ENCODE results near the gene TTC8. TPM values are rescaled to one million over a fixed set of nuclear protein-coding genes. Genes with fewer than 3 reads are reported as not detected.
"Not testable (repeated sequence)": the region's sequence is repeated elsewhere in the genome, so short reads cannot be mapped to it uniquely, and the experiment has no call there.

The TTC8 gene
- 14.1 and 16.7 TPM in 2 replicates for total RNA-seq (2014; rRNA removed; shearing (Covaris generic))

DNA sequence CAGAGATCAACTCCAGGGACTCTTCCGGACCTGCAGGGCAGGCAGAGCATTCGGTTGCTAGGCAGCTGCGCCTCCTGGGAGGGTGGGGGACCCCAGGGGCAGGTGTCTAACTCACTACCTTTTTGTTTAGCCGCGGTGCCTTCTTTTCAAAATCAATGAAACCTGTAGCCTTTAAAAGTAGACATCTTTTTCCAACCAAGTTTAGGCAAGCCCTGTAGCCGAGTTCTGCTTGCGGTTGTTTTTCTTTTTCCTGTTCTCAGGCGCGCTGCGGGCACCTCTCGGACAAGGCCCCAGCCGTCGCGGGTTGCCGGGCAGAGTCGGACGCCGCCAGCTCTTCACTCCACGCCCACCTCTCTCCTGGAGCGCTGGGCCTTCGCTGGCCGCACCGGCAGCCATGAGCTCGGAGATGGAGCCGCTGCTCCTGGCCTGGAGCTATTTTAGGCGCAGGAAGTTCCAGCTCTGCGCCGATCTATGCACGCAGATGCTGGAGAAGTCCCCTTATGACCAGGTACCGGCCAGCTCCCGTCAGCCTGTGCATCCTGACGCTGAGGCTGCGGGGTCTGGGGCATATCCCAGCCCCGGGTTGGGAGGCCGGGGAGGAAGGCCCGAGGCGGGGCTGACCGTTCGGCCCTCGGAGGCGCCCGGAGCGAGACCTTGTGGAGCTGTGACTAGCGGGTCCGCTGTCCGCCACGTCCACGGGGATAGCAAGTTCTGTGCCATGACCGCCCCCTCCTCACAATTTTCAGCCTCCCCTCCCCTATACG, at the start of gene TTC8:
TTC8 (plus strand) TSS at position 338 of the 764 bp plus-strand sequence; CDS start at position 395, 57 bp downstream.
- H3K36me3 ChIP-seq (replicated peaks; ENCODE audit: control insufficient read depth, insufficient read depth, low read length): no peaks in the 10 kb centered on the region
- peak within 1 kb of the TSS; percentile 81 for H3K4me3 ChIP-seq (ENCODE audit: insufficient read depth, low read depth, low read length)
- peak; percentile 89 for DNase-seq
- no peaks in the 10 kb centered on the region for H3K27me3 ChIP-seq (ENCODE audit: control insufficient read depth, insufficient read depth, low read length)

DNA sequence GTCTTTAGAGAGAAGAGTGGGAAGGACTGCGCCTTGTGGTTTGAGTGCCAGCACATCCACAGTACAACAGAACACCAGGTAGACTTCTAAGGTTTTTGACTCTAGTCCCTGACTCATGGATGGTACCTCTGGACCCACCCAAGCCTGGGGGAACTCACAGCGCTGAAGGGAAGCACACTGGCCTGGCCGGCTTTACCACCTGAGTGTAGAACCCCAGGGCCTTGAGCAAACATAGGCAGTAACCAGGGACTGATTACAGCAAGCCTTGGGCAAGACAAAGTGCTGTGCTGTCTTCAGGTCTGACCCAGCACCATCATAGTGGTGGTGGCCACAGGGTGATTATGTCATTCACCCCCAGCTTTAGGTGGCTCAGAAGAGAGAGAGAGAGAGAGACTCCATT, 48.9 kb upstream of the TTC8 start:
- DNase-seq: no peak

DNA sequence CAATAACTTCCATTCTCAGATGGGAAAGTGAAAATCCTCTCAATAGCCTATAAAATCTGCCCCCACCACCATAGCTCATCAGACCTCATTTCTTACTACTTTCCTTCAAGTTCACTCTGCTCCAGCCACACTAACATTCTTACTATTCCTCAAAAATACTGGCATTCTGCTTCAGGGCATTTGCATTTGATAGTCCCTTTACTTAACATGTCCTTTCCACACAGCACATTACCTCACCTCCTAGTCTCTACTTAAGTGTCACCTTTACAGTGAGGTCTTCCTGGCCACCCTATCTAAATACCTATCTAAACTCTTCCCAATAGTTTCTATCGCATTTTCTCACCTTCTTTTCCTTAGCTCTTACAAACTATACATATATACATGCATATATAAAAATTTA, 38.5 kb upstream of the TTC8 start:
- Histone ChIP-seq H3K27me3 (ENCODE audit: control insufficient read depth, insufficient read depth, low read length) (peaks cover 14% of the 10 kb centered on the region), H3K4me3 (ENCODE audit: insufficient read depth, low read depth, low read length) (no peak overlapping the region), H3K36me3 (replicated peaks; ENCODE audit: control insufficient read depth, insufficient read depth, low read length) (no peaks in the 10 kb centered on the region)
- no peak for DNase-seq

More for the DNA sequence above, 48.9 kb upstream of the TTC8 start:
- no peaks in the 10 kb centered on the region for H3K27me3 ChIP-seq (ENCODE audit: control insufficient read depth, insufficient read depth, low read length)
- H3K36me3 ChIP-seq (replicated peaks; ENCODE audit: control insufficient read depth, insufficient read depth, low read length): no peaks in the 10 kb centered on the region
- H3K4me3 ChIP-seq (ENCODE audit: insufficient read depth, low read depth, low read length): no peak overlapping the region

DNA sequence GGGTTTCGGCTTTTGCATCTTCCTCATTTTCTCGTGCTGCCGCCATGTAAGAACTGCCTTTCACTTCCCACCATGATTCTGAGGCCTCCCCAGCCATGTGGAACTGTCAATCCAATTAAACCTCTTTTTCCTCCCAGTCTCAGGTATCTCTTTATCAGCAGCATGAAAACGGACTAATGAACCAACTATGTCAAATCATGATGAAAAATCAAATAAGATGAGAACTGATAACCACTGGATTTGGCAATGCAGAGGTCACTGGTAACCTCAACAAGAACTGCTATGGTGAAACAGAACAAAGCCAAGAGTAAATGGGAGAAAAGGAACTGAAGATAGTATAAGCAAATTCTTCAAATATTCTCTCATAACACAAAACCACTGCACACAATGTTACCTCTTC, 37.7 kb upstream of the TTC8 start:
- Histone ChIP-seq H3K27me3 (ENCODE audit: control insufficient read depth, insufficient read depth, low read length) (peaks cover 23% of the 10 kb centered on the region), H3K4me3 (ENCODE audit: insufficient read depth, low read depth, low read length) (no peak overlapping the region), H3K36me3 (replicated peaks; ENCODE audit: control insufficient read depth, insufficient read depth, low read length) (no peaks in the 10 kb centered on the region)
- DNase-seq: no peak

DNA sequence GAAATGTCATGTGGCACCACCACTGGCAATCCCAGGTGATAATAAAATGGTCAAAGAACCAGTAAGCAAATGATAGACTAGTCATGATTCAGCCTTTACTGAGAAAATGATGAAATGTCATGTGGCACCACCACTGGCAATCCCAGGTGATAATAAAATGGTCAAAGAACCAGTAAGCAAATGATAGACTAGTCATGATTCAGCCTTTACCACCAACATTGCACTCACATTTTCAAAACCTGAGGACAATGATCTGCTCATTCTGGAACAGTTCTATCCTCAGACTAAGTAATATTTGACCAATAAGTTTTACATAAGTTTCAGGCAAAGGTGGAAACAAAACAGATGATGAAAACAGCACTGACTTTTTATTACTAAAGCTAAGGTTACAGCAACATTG, 34.9 kb upstream of the TTC8 start:
- not testable (repeated sequence) for DNase-seq; H3K4me3 ChIP-seq (ENCODE audit: insufficient read depth, low read depth, low read length); H3K36me3 ChIP-seq (replicated peaks; ENCODE audit: control insufficient read depth, insufficient read depth, low read length)
- peaks cover 35% of the 10 kb centered on the region for H3K27me3 ChIP-seq (ENCODE audit: control insufficient read depth, insufficient read depth, low read length)

DNA sequence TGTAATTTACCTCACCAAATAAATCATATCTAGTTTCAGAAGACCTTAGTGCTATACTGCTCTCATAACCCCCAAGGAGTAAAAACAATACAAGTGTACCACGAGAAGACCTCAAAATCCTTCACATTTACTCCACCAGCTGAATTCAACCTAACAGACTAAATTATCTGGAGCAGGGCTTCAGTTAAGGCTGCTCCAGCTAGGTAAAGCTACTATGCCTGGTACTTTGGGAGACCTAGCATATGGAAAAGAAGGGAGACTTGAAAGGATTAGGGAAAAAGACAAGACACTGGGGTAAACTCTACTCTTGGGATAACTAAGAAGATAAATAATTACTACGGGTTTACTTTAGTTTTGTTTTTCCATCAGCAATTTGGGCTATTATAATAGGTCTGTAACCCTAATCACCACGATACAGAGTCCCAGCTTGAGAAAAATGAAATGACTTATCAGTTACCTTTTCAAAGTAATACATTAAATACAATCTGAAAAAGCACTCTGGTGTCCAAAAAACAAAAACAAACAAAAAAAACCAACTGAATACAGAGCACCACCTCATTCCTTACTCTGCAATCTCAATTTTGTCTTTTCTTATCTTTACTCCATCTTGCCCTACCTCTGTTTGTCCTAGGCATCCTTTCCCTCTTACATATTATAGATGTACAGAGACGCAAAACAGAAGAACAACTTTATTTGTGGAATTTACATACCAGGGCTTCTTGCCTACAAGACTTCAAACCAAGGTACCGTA, 33.8 kb upstream of the TTC8 start:
- Histone ChIP-seq H3K27me3 (ENCODE audit: control insufficient read depth, insufficient read depth, low read length) (peaks cover 35% of the 10 kb centered on the region), H3K4me3 (ENCODE audit: insufficient read depth, low read depth, low read length) (no peak overlapping the region), H3K36me3 (replicated peaks; ENCODE audit: control insufficient read depth, insufficient read depth, low read length) (no peaks in the 10 kb centered on the region)
- DNase-seq: no peak

DNA sequence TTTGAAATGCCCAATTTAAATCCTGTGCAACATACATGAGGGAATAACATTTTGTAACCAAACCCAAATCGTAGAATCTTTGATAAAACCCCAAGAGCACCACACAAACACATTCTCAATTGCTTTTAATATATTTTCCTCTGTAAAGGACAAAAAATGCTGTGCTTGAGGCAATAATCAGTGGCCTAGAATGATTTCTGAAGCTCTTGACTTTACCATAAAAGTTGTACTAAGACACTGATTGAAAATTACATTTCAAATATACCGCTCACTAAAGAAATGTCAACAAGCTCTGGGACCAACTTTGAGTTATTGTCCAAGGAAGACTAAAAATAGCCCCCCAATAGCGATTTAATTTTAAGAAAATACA, 33.2 kb upstream of the TTC8 start:
- Histone ChIP-seq H3K36me3 (replicated peaks; ENCODE audit: control insufficient read depth, insufficient read depth, low read length) (no peaks in the 10 kb centered on the region), H3K27me3 (ENCODE audit: control insufficient read depth, insufficient read depth, low read length) (peaks cover 35% of the 10 kb centered on the region), H3K4me3 (ENCODE audit: insufficient read depth, low read depth, low read length) (no peak overlapping the region)
- DNase-seq: no peak

DNA sequence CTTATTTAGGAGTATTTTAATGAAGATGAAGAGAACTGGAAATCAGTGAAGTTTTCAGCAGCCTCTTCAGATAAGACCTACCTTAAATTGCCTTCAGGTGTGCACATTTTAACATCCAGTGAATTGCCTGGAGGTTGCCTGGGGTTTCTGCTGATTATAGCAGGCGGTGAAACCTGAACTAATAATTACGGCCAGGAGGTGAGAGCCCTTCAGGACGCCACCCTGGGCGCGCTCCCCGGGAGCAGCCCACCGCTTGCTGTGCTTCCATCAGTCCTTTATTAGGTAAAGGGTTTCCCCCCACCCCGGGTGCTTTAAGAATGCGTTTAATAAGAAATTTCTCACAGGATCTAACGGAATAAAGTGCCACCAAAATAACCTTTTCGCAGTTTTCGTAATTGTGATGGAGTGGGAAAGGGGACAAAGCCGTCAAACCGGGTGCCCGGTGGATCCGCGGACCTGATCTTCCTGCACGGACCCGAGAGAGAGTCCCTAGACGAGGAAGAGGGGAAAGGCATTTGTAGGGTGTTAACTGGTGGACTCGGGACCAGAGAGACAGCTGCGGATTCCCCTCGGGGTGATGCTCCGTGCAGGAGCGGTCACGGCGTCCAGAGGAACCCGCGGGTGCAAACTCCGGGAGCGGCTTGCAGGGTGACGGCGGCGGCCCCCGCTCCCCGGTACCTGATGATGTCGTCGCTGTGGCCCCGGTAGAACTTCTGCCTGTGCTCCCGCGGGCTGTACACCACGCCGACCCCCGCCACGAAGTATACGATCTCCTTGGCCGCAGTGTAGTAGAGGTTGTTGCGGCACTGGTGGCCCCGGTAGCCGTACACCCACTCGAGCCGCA, 32.6 kb upstream of the TTC8 start:
- peak; percentile 27 for DNase-seq
- H3K4me3 ChIP-seq (ENCODE audit: insufficient read depth, low read depth, low read length): peak overlapping the region; percentile 61
- peaks cover 35% of the 10 kb centered on the region for H3K27me3 ChIP-seq (ENCODE audit: control insufficient read depth, insufficient read depth, low read length)
- H3K36me3 ChIP-seq (replicated peaks; ENCODE audit: control insufficient read depth, insufficient read depth, low read length): no peaks in the 10 kb centered on the region

DNA sequence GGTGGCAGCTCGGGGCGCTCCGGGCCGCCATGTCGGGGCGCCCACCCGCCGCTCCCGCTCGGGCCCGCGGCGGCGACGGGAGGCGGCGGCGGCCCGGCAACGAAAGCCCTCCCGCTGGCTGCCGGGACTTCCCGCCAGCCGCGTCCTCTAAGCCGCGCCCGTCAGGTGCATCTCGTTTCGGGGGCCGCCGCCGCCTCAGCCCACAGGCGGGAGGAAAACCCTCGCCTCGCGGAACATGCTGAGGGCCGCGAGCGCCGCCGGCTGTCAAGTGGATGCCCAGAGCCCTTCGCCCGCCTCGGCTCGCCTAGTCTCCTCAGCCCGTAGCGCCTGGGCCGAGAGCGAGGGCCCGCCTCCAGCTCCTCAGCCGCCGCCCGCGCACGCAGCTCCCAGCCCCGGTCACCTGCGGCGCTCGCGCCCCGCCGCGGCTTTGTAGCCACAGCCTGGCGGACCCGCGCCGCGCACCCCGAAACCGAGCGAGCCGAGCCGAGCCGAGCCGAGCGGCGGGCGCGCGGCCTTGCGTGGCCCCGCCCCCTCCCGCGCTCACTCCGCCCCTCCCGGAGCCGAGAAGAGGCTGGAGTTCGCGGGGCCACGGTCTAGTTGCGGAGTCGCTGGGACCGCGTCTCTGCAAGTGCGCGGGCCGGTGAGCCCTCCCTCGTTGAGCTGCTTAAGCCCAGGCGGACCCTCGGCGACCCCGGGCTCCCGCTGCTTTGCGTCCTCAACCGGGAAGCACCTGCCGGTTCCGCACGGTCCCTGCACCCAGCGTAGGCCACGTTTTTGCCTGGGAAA, 31.8 kb upstream of the TTC8 start, which contains the start of gene EML5:
EML5 (minus strand) TSS at position 481 of the 786 bp plus-strand sequence; CDS start at position 31, 450 bp downstream.
- DNase-seq: peak; percentile 83
- Histone ChIP-seq H3K4me3 (ENCODE audit: insufficient read depth, low read depth, low read length) (peak within 1 kb of the TSS; percentile 61), H3K36me3 (replicated peaks; ENCODE audit: control insufficient read depth, insufficient read depth, low read length) (no peaks in the 10 kb centered on the region), H3K27me3 (ENCODE audit: control insufficient read depth, insufficient read depth, low read length) (peaks cover 35% of the 10 kb centered on the region)

DNA sequence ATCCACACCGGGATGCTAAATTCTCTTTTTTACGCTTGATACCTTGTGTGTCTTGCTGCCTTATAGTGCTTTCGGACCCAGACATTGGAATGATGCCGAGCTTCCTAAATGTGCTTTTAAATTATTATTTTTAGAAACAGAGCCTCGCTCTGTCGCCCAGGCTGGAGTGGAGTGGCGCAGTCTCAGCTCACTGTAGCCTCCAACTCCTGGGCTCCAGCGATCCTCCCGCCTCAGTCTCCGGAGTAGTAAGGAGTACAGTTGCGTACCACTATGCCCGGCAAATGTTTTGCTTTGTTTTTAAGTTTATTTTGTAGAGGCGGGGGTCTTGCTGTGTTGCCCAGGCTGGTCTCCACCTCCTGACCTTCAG, 31.2 kb upstream of the TTC8 start:
- Histone ChIP-seq H3K27me3 (ENCODE audit: control insufficient read depth, insufficient read depth, low read length) (peaks cover 35% of the 10 kb centered on the region), H3K36me3 (replicated peaks; ENCODE audit: control insufficient read depth, insufficient read depth, low read length) (no peaks in the 10 kb centered on the region), H3K4me3 (ENCODE audit: insufficient read depth, low read depth, low read length) (peak overlapping the region; percentile 61)
- no peak for DNase-seq

DNA sequence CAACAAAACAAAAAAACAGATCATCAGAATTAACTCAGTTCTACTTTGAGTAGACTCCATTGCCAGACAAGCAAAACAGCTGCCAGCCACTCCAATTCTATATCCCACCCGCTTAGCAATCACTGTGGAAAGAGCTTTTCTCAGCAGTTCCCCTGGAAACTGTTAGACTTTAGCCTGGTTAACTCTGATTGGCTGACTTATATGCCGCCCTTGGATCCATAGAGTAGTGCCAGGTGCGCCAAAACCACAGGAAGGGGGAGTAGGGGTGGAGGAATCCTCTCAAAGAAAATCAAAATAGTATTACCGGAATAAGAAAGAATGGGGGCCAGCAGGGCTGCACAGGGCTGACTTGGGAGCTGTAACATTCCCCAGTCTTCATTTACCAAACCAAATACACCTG, 26.3 kb upstream of the TTC8 start:
- no peak for DNase-seq
- Histone ChIP-seq H3K4me3 (ENCODE audit: insufficient read depth, low read depth, low read length) (no peak overlapping the region), H3K27me3 (ENCODE audit: control insufficient read depth, insufficient read depth, low read length) (peaks cover 2% of the 10 kb centered on the region; the same call in 1 of the 2 replicates), H3K36me3 (replicated peaks; ENCODE audit: control insufficient read depth, insufficient read depth, low read length) (no peaks in the 10 kb centered on the region)

DNA sequence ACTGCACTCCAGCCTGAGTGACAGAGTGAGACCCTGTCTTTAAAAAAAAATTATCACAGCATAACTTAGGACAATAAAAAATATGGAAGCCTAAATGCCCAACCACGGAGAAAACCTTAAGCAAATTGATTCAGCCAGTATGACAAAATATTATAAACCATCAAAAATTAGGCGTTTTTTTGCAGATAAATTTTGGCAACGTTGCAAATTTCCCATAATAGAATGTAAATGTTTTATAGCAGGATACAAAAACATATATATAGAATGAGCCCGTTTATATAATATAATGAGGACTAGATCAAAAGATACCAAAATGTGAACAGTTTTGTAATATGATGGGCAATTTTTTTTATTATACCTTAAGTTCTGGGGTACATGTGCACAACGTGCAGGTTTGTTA, 24.9 kb upstream of the TTC8 start:
- no peak for DNase-seq
- no peaks in the 10 kb centered on the region; the same call in 1 of the 2 replicates for H3K27me3 ChIP-seq (ENCODE audit: control insufficient read depth, insufficient read depth, low read length)
- H3K36me3 ChIP-seq (replicated peaks; ENCODE audit: control insufficient read depth, insufficient read depth, low read length): no peaks in the 10 kb centered on the region
- H3K4me3 ChIP-seq (ENCODE audit: insufficient read depth, low read depth, low read length): no peak overlapping the region

DNA sequence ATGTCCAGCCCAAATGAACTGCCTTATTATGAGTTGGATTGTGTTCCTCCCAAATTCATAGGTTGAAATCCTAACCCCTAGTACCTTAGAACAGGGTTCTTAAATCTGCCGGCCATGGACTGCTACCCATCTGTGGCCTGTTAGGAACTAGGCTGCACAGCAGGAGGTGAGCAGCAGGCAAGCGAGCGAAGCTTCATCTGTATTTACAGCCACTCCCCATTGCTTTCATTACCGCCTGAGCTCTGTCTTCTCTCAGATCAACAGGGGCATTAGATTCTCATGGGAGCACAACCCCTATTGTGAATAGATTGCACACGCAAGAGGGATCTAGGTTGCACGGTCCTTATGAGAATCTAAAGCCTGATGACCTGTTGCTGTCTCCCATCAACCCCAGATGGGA, 21.9 kb upstream of the TTC8 start:
- H3K36me3 ChIP-seq (replicated peaks; ENCODE audit: control insufficient read depth, insufficient read depth, low read length): no peaks in the 10 kb centered on the region
- no peak for DNase-seq
- no peak overlapping the region for H3K4me3 ChIP-seq (ENCODE audit: insufficient read depth, low read depth, low read length)
- no peaks in the 10 kb centered on the region; the same call in 1 of the 2 replicates for H3K27me3 ChIP-seq (ENCODE audit: control insufficient read depth, insufficient read depth, low read length)

DNA sequence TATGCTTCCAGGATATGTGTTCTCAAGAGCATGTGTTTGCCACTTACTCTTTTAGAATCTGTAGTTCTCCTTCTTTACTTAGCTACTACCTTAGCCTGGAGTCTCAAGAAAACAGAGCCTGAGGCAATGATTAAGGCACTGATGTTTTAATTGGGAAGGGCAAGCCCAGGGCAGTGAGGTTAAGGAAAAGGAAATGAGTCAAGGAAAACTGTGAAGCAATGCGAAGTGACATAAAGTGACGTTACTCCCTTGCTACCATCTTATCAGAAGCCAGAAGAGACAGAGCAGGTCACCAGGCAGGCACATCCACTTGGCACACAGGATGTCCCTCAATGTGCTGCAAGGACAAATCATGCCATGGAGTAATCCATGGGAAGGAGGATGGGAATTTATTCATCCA, 20.4 kb upstream of the TTC8 start:
- Histone ChIP-seq H3K36me3 (replicated peaks; ENCODE audit: control insufficient read depth, insufficient read depth, low read length) (no peaks in the 10 kb centered on the region), H3K4me3 (ENCODE audit: insufficient read depth, low read depth, low read length) (no peak overlapping the region), H3K27me3 (ENCODE audit: control insufficient read depth, insufficient read depth, low read length) (no peaks in the 10 kb centered on the region; the same call in 1 of the 2 replicates)
- no peak for DNase-seq

Data from H7 (cell line).